Stimulated activated CD4-positive, alpha-beta T cell treated with anti-CD3 and anti-CD28 coated beads, Interleukin-12 subunit alpha, Interleukin-12 subunit beta, amount 100 ng/mL, for 24 hours (primary cell): Measurements from ENCODE around the gene RERE.

Experiments used
- DNase-seq, 2 experiments: peaks; one replicate each; pipeline ENCODE4 v3.0.0-alpha.2; 2020; ENCODE audit warnings: low read depth in 2 of 2

The RERE gene

DNA sequence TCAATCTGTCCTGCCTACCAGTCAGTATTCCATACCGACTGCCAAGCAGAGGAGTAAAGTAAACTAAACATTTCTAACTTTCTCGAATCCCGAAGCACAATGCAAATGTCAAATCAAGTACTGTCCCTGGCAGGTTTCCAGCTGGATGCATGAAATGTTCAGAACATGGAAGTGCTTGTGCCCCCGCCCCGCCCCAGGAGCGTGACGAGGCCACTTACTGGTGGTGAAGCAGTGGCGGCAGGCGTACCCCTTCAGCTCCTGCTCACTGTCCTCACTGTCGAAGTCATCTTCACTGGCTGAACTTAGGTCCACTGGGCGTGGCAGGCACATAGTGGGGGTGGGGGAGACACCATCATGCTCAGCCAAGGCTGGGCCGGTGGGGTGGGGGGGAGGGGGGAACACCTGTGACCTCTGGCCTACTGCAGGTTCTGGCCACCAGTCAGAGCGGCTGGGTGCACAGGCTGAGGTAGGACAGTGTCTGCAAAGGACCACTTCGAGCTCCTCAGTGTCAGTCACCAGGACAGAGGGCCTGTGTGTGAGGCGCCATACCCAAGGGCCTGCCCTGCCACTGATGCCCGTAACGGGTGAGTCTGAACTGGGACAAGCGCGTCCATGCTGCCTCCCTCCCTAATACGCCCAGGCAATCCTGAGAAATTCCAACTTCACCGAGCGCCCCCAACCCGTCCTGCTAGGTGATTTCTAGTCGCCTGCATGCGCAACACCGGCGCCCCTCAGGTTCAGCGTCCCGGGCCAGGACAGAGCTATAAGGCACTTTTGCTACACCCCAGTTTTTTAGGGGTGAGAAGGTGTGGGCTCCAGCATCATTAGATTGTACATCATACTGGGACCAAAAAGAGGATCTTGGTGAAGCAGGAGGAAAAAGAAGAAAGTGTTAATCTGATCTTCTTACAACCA is 452.7 kb downstream of the RERE start:
- DNase-seq = no peak

- no peak for DNase-seq
Measured at GRCh38 chr1:8363767-8364301, 453.6 kb downstream of the RERE start.

- DNase-seq = no peak
Measured at GRCh38 chr1:8363186-8363766, 454.2 kb downstream of the RERE start.

DNA sequence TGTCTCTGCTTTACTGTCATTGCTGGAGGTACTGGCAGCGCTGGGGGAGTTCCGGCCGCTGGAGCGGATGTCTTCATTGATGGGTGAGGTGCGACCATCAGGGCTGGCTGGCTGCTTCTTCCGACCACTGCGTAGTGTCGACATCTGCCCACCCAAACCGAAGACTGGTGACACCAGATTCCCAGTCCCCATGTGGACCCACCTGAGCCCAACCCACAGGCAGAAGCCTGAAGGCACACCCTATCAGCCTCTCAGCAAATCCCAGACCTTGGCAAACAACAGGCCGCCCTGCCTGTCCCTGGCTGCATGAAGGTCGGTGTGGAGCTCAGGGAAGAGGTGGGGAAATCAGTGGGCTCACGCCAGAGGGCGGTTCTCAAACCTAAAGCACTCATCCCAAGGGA is 454.7 kb downstream of the RERE start:
- DNase-seq = no peak

GRCh38 chr1:8361198-8361849 is 456.1 kb downstream of the RERE start:
- DNase-seq = no peak

- DNase-seq = no peak
Measured at GRCh38 chr1:8360493-8361197, 456.8 kb downstream of the RERE start.

DNA sequence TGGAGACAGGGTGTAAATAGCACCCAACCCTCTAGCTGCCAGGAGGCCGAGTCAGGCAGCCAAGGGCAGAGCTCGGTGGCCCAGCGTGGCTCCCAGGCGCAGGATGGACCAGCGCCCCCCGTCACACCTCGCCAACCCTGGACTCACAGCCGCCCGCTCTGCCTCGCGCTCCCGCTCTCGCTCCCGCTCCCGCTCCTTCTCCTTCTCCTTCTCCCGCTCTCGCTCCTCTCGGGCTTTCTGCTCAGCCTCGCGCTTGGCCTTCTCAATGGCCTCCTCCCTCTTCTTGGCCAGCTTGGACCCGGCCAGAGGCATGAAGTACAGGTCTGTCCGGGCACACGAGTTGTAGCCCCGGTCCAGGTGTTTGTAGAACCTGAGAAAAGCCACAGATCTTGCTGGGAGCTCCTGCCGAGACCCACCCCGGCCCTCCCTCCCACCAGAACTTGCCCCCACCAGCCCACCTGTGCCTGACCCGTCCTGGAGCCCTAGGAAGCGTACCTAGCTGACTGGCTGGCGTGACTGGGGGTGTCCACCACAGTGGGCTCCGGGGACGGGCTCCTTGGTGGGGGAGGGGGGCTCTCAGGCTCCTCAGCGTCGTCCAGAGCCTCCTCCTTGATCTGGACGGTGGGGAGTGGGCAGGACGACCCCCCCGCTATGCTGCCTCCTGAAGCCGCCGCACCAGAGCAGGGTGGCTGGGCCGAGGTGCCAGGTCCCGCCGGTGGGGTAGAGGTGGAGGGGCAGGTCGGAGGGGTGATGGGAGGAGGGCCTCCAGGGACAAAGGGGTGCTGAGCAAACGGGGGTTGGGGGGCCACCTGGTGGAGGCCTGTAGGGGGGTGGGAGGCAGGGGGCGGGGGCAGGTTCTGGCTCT is 457.6 kb downstream of the RERE start:
- DNase-seq = no peak

GRCh38 chr1:8358897-8359616 is 458.4 kb downstream of the RERE start:
- no peak for DNase-seq

- no peak for DNase-seq
Measured at GRCh38 chr1:8358241-8358896, 459.1 kb downstream of the RERE start.

GRCh38 chr1:8357329-8358101 is 459.9 kb downstream of the RERE start:
- no peak for DNase-seq

DNA sequence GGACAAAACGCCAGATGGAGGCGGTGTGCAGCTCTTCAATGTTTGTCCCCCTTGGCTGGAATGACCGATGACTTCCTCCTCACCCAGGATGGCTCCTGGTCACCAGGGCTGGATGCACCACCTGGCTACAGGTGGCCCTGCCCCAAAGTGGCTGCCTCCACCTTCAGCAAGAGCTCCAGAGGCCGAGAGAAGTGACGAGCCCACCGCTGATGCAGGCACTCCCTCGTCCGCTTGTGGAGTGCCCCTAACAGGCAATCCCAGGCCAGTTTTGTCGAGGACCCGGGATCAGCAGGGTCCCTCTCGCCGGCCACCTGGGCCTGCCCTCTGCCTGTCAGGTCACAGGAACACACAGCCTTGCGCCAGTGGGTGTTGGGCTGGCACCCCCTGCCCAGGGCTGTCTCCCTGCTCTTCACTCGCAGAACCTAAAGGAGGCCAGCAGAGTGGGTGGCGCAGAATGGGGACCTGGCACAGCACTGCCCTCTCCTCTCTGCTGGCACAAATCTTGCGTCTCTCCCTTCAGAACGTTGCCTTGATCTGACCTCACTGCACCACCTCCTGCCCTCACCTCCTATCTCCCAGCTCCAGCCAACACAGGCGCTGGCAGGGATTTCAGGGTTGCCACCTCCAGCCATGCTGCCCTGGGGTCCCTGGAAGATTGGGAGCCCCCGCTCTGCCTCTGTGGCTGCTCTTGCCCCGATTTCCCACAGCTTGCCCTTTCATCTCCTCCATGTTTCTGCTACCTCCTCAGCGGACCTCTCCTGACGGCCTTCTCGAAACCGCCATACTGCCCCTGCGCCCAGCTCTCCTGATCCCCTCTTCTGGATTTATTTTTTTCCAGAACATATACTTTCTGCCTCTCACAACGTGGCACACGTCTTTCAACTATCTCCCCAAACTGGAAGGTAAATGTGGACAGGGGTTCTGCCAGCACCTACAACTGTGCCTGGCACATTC is 460.9 kb downstream of the RERE start:
- no peak for DNase-seq

GRCh38 chr1:8355439-8356255 is 461.8 kb downstream of the RERE start:
- no peak for DNase-seq

DNA sequence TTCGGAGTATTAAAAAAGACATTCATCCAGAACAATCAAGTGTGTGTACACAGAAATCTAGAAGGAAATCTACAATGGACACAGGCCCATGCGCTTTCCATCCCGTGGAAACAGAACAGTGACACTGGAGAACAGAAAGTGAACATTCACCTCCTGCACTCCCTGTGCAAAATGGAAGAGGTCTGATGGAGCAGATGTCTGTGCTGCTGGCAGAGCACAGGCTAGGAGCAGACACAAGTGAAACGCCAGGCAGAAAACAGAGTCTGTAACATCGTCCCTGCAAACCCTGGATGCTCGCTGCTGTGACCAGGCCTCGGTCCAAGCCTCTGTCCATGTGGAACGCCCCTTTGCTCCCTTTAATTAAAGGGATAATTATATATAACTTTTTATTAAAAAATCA is 463.4 kb downstream of the RERE start:
- no peak for DNase-seq

GRCh38 chr1:8352886-8353785 is 464.3 kb downstream of the RERE start:
- DNase-seq = no peak

DNA sequence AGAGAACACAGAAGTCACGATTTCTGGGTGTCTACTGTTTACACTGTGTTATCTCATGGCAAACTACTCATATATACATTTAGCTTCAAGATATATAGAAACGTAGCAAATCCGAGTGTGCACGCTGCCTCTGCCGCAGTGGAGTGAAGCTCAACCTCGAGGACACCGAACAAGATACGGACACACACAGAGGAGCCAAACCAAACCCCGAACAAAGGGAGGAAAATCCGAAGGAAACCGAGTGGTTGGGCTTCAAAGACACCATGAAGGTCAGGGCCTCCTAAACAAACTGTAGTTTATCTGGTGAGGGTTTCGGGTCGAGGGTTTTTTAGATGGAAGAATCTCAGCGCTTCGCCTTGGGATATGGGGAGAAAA is 465.0 kb downstream of the RERE start:
- DNase-seq = no peak
